HG03521 (cell line): ENCODE results near the gene NRXN3.
"Not testable (repeated sequence)": the region's sequence is repeated elsewhere in the genome, so short reads cannot be mapped to it uniquely, and the experiment has no call there.

ENCODE experiments used
- ATAC-seq: cut with Tn5 transposase; IDR thresholded peaks from one replicate; pipeline ENCODE4 v1.9.1; 2021; ENCODE audit warnings: mild to moderate bottlenecking, moderate library complexity; ENCODE audit not compliant: unreplicated experiment

NRXN3 gene

GRCh38 chr14:78469947-78470346, 299.8 kb downstream of the NRXN3 start:
- no peak for ATAC-seq

- ATAC-seq, result no peak
Measured at GRCh38 chr14:78479127-78479780, 309.1 kb downstream of the NRXN3 start.

GRCh38 chr14:78484028-78484427, 313.9 kb downstream of the NRXN3 start:
- no peak for ATAC-seq

DNA sequence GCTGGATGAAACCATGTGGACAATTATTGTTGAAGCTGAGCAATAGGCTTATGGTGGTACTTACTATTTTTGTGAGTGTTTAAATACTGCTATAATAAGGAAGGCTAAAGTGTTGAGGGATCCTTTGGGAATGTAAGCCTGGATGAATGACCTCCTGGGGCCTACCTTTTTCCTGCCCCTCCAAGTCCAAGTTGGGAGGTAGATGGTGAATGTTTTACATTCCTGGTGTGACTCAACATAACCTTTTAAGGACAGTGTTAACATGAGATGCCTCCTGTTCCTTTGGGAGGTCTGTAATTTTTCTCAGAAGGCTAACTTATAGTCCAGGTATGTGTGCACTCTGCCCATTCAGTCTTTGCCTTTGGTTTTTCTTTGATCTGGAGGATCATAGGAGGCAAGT, 315.9 kb downstream of the NRXN3 start:
- no peak for ATAC-seq

DNA sequence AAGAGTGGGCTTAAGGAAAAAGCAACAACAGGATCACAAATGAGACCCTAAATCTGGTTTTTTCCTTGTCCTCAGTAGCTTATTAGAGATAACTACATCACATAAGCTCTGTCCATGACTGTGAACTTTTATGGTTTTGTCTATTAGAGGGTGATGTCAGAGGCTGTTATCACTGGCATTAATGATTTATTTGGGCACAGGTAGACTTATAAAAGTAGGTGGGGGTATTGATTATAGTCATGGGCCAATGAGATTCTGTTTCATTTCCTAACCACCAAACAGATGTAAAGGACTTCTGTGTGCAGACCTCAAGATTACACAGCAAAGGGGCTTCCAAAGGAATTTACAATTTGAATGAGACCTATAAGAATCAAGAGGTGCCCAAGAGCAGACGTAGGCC, 316.4 kb downstream of the NRXN3 start:
- no peak for ATAC-seq

- ATAC-seq, result not testable (repeated sequence)
Measured at GRCh38 chr14:78487573-78487972, 317.4 kb downstream of the NRXN3 start.

- ATAC-seq, result no peak
Measured at GRCh38 chr14:78488938-78489337, 318.8 kb downstream of the NRXN3 start.

DNA sequence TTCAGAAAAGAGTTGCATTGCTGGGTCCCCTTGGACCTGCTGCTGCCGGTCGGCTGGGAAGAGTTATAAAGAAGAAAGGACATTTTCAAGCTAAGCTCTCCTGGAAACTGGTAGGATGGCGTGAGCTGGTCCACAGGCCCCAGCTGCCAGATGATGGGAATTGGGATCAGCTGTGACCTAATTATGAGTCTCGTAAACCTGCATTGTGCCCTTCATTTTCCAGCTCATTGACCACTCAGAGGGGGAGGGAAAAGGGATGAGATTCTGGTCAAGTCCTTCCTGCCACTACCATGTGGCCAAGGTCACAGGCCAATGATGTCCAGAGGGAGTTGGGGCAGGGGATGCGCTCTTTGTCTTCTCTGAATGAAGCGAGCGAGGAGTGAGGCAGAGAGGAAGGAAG, 320.9 kb downstream of the NRXN3 start:
- ATAC-seq, result no peak

DNA sequence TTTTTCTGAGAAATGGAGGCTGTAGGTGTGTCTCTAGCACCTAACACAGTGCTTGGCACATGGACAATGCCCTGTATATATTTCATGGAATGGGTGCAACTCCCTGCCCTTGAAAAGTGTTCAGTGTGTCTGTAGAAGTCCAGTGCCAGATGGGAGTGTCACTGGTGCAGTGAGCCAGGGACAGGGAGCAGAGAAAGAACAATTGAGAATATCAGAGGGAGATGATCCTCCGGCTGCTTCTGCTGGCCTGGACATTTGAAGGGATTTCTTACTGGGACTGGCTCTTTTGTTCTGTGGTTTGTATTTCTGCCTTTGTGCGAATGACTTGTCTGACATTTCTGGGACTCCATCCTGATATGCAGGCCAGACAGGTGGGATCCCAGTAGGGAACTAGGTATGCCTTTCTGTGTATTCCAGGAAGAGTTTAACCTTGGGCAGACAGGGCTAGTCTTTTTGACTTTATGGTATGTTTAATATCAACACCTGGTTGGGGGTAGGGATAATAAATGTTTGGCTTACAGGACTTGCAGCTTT, 328.0 kb downstream of the NRXN3 start:
- no peak for ATAC-seq

DNA sequence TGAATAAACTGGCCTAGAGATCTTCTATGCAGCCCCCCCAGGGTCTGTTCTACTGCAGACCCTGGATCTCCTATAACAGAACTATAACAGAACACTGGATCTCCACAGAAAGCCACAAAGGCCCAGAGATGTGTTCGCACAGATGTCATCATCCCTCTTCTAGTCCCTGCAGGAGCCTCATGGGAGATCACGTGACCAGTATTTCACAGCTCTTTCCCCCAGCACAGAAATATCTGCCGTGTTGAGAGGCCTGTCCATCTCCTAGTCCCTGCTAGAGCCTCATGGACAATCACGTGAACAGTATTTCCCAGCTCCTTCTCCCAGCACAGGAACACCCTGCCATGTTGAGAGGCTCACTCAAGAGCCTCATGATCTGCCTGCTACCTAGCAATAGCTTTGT, 331.7 kb downstream of the NRXN3 start:
- ATAC-seq, result no peak

GRCh38 chr14:78508023-78508422, 337.9 kb downstream of the NRXN3 start:
- no peak for ATAC-seq

- ATAC-seq, result no peak
Measured at GRCh38 chr14:78509516-78509915, 339.3 kb downstream of the NRXN3 start.

- no peak for ATAC-seq
Measured at GRCh38 chr14:78512021-78512420, 341.8 kb downstream of the NRXN3 start.

DNA sequence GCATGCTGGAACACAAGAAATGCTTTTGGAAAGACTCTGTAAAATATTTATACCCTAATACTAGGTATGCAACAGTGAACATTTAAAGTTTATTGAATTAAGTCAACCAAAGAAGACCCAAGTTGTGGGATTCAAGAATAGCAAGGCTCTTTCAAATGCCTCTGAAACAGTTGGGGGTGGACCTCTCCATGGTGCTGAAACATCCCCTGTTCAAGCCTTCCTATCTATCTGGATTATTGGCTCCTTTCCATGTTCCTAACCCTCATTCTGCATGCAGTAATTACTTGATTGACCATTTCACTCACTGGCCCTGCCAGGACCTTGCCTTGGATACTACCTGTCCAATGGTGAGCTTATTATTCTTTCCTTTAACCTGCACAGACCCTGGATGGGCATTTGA, 349.7 kb downstream of the NRXN3 start:
- no peak for ATAC-seq

DNA sequence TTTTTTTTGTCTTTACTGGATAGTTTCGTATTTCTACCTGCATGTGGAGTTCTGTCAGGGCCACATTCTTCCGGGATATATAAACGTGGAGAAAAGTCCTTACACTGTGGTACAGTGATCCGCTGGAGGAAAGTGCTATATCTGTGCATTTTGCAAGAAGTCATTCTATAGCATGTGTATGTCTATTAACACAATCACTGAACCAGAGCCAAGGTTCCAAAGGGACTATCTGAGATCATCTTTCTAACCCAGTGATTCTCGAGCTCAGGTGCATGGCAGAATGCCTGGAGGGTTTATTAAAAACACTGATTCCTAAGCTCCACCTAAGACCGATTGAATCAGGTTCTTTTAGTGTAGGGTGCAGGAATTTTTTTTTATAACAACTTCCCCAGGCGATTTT, 354.0 kb downstream of the NRXN3 start:
- no peak for ATAC-seq

DNA sequence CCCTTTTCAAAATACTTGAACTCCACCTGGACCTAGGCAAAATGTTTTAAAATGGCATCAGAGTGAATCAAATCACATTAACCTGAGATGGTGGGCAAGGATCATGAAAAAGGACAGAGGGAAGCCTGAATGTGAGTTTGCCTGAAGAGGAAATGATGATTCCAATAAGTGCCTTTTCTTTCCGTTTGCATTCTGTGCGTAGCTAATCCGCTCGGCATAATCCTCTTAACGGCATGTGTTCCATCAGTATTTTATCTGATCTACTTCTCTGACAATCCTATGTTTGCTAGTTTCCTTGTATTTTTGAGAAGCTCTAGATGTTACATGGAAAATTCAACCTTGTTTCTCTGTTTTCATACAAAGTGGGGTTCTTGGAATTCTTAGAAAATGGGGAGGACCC, 354.6 kb downstream of the NRXN3 start:
- ATAC-seq, result no peak

DNA sequence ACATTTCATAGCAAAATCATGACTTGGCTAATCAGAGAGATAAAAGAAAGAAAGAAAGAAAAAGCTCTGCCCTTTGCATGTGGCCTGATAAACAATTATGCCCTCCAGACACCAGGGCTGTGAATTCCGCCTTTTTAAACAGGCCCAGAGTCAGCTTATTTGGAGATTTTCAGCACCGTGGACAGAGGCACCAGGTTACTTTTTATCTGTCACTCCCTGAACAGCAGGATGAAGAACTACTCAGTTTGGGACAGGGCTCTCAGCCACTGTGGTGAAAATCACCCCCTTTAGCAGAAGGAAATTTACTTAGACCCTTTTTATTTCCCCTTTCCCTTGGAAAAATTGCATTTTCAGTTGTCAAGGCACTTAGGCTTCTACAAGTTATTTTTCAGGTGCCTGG, 359.9 kb downstream of the NRXN3 start:
- no peak for ATAC-seq

GRCh38 chr14:78534141-78534540, 364.0 kb downstream of the NRXN3 start:
- no peak for ATAC-seq

- no peak for ATAC-seq
Measured at GRCh38 chr14:78535041-78535440, 364.9 kb downstream of the NRXN3 start.

DNA sequence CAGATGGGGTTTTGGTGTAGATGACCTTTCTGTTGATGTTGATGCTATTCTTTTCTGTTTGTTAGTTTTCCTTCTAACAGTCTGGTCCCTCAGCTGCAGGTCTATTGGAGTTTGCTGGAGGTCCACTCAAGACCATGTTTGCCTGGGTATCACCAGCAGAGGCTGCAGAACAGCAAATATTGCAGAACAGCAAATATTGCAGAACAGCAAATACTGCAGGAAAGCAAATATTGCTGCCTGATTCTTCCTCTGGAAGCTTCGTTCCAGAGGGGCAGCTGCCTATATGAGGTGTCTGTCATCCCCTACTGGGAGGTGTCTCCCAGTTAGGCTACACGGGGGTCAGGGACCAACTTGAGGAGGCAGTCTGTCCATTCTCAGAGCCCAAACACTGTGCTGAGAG, 371.6 kb downstream of the NRXN3 start:
- ATAC-seq, result not testable (repeated sequence)

- ATAC-seq, result no peak
Measured at GRCh38 chr14:78543433-78543832, 373.3 kb downstream of the NRXN3 start.

DNA sequence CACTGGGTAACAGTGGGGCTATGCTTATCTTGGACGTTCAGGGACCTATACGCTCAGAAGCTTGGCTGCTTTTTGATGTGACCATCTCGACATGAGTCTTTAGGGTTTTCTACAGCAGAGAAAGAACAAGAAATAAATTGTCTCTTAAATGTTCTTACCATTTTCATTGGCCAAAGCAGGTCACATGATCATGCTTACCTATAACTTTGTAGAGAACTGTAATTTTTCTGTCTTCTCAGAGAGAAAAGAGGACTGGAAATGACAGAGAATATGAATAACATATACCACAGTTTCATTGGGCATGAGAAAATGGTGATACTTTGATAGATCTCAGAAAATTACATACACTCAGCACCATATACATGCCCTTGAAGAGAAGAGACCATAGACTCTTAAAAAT, 390.9 kb downstream of the NRXN3 start:
- no peak for ATAC-seq
